Sigmoid colon (tissue), 4 donors: ENCODE results near the gene FAM78B.

Experiments used
- POLR2A ChIP-seq, 2 donors: fragments of 450-650 bp; IDR thresholded peaks; one replicate each; pipeline ENCODE4 v1.6.1; 2016; ENCODE audit warnings: antibody characterized with exemption in 2 of 2, mild to moderate bottlenecking in 2 of 2, moderate library complexity in 2 of 2
- POLR2AphosphoS5 ChIP-seq, 4 donors: sonication (generic); formaldehyde crosslinking; IDR thresholded peaks; one replicate each; pipeline ENCODE4 v1.6.1; 2017; ENCODE audit warnings: antibody characterized with exemption in 4 of 4
- TF ChIP-seq, protein P1 (sequence below), 4 experiments: fragments of 450-650 bp in 3 of 4; fragments of 200-600 bp in 1 of 4; IDR thresholded peaks; one replicate each; pipeline ENCODE4 v1.5.1; 2016 to 2019; ENCODE audit warnings: antibody characterized with exemption in 4 of 4, mild to moderate bottlenecking in 3 of 4, moderate library complexity in 2 of 4

DNA sequence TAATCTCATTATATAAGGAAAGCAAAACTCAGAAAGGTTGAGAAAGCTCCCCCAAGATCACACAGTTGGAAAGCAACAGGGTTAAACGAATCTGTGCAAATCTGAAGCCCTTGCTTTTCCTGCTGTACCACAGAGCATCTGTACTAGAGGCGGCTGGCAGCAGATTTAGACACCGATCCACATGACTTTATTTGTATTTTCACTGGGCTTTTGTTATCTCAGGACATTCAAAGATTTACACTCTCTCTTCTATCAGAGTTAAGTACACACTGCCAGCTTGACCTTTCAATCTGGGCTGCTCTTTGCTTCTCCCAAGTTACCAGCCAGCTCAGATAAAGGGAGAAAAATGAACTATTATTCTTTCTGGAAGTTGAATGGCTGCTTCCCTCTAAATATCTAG is 146.6 kb downstream of the FAM78B start:
- TF ChIP-seq, protein P1, sequence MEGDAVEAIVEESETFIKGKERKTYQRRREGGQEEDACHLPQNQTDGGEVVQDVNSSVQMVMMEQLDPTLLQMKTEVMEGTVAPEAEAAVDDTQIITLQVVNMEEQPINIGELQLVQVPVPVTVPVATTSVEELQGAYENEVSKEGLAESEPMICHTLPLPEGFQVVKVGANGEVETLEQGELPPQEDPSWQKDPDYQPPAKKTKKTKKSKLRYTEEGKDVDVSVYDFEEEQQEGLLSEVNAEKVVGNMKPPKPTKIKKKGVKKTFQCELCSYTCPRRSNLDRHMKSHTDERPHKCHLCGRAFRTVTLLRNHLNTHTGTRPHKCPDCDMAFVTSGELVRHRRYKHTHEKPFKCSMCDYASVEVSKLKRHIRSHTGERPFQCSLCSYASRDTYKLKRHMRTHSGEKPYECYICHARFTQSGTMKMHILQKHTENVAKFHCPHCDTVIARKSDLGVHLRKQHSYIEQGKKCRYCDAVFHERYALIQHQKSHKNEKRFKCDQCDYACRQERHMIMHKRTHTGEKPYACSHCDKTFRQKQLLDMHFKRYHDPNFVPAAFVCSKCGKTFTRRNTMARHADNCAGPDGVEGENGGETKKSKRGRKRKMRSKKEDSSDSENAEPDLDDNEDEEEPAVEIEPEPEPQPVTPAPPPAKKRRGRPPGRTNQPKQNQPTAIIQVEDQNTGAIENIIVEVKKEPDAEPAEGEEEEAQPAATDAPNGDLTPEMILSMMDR (IDR thresholded peaks at IDR 0.05), result no peak
- TF ChIP-seq POLR2A (IDR thresholded peaks at IDR 0.05) (no peak), POLR2AphosphoS5 (IDR thresholded peaks at IDR 0.05) (no peak)
